Stomach (tissue), 4 donors: ENCODE data around the gene PLEKHH1.

Experiments
- POLR2AphosphoS5 ChIP-seq, 3 donors: sonication (generic); formaldehyde crosslinking; IDR thresholded peaks; one replicate each; pipeline ENCODE4 v1.6.1; 2016; ENCODE audit warnings: antibody characterized with exemption in 3 of 3
- TF ChIP-seq, protein P1 (sequence below), 7 experiments: fragments of 450-650 bp in 4 of 7; fragments of 200-600 bp in 3 of 7; sonication (generic) in 3 of 7; IDR thresholded peaks; one replicate each; pipeline ENCODE4 v1.5.1; 2016 to 2019; ENCODE audit warnings: antibody characterized with exemption in 7 of 7, control low read depth in 2 of 7, mild to moderate bottlenecking in 1 of 7

DNA sequence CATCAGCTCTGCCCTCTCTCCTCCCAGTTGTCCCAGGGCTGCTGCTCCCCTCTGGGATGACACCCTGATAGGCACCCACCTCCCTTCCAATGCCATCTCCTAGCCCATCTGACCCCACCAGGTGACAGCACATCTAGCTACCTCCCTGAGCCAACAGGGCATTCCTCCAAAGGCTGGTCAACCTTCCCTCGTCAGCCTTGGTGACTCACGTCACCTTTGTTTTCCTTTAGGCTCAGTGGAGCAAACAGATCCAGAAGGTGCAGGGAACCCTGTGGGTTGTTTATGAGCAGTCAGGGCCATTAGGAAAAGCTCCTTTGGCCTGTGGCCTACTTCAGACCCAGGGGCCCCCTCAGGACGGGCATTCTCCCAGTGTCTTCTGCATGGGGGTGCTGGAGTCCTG lies 34.6 kb downstream of the PLEKHH1 start:
- TF ChIP-seq, protein P1, sequence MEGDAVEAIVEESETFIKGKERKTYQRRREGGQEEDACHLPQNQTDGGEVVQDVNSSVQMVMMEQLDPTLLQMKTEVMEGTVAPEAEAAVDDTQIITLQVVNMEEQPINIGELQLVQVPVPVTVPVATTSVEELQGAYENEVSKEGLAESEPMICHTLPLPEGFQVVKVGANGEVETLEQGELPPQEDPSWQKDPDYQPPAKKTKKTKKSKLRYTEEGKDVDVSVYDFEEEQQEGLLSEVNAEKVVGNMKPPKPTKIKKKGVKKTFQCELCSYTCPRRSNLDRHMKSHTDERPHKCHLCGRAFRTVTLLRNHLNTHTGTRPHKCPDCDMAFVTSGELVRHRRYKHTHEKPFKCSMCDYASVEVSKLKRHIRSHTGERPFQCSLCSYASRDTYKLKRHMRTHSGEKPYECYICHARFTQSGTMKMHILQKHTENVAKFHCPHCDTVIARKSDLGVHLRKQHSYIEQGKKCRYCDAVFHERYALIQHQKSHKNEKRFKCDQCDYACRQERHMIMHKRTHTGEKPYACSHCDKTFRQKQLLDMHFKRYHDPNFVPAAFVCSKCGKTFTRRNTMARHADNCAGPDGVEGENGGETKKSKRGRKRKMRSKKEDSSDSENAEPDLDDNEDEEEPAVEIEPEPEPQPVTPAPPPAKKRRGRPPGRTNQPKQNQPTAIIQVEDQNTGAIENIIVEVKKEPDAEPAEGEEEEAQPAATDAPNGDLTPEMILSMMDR (IDR thresholded peaks at IDR 0.05) = no peak
- TF ChIP-seq POLR2AphosphoS5 (IDR thresholded peaks at IDR 0.05) = no peak
